ENCODE data around the gene ROBO1. TPM values are rescaled to one million over a fixed set of nuclear protein-coding genes. Genes with fewer than 3 reads are reported as not detected.
A peak's percentile ranks its signal among the peaks of the same experiment; 100 is the strongest.

ROBO1 gene
- total and polyA plus RNA-seq, 2 donors (not counting 1 experiment from before 2014, with no cell fraction given), result 0.27 to 3.2 TPM

DNA sequence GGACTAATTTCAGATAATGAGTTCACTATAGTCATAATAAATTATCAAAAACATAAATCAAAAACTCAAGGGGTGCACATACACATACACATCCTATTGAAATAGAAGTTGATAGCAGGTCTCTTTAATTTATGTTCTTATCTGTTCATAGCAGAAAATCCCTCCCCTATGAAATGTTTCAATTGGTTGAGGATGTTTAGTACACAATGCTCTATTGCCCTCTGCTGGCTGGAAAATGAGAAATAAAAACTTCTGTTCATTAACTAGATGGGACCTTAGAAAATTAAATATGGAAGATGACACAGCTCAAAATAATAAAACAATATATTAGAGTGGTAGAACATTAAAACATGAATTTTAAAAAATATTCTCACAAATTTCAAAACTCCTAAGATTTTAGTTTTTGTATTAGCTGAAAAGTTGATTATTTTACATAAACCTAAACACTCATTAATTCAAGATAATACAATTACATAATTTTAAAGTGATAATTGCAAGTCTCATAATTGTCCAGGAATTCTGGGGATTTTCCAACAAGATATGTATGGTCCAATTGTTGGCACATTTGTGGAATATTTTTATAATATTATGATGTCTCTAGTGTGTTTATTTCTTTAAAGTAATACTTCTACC lies 735.0 kb downstream of the ROBO1 start:
- DNase-seq, result peak; percentile 6
- H4K20me1 ChIP-seq (ENCODE audit: control insufficient read depth, insufficient read depth, low read length, poor library complexity, severe bottlenecking), result no peaks in the 10 kb centered on the region

DNA sequence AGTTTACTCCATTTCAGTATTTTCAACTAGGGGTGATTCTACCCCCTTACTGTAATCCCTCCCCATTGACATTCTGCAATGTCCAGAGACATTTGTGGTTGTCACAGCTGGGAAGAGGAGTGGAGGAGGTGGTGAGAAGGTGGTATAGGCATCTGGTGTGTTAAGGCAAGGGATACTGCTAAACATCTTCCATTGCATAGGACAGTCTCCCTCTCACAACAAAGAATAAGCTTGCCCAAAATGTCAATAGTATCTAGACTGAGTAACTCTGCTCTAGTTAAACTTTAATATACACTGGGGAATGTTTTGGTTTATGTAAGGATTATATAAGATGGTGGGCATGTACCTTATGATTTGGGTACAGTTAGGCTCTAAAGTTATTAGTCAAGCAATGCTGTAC lies 737.6 kb downstream of the ROBO1 start:
- H3K27ac ChIP-seq (ENCODE audit: low read length in 2 of 2), result no peak overlapping the region

More for the DNA sequence above, 735.0 kb downstream of the ROBO1 start:
- no peaks in the 10 kb centered on the region for H3K9me3 ChIP-seq (ENCODE audit: control extremely low read depth in 1 of 3, control insufficient read depth in 2 of 3, insufficient read depth in 1 of 3, low read length in 2 of 3)
- ATAC-seq (ENCODE audit: low read depth), result no peak
- no peak overlapping the region for H3K9ac ChIP-seq (ENCODE audit: low read length)
- H3K4me1 ChIP-seq (ENCODE audit: control insufficient read depth in 2 of 2, insufficient read depth in 2 of 2, low read length in 2 of 2), result no peaks in the 10 kb centered on the region
- no peak overlapping the region for H3K4me3 Mint-ChIP-seq
- POLR2A ChIA-PET, result no interaction called here
- intact Hi-C loops (cut with micrococcal nuclease), result loop anchor here (2.0 kb wide), 1 partner anchor 374 kb away; no protein-coding TSS in a partner anchor
- H3K4me1 Mint-ChIP-seq, result no peaks in the 10 kb centered on the region
- H3K79me2 ChIP-seq (ENCODE audit: control insufficient read depth, insufficient read depth, low read length), result no peaks in the 10 kb centered on the region
- H3K27ac ChIP-seq (ENCODE audit: low read length in 2 of 2), result no peak overlapping the region
- no peaks in the 10 kb centered on the region for H3K27me3 ChIP-seq (replicated peaks in 1 of 4; ENCODE audit: control extremely low read depth in 1 of 4, control insufficient read depth in 3 of 4, insufficient read depth in 4 of 4, low read length in 3 of 4)
- no peaks in the 10 kb centered on the region for H3K9me3 Mint-ChIP-seq (ENCODE audit: insufficient read depth)
- TF ChIP-seq EZH2 (IDR thresholded peaks at IDR 0.05; ENCODE audit: borderline replicate concordance, insufficient read depth, low read depth, low read length, poor library complexity, severe bottlenecking), result no peak
- TF ChIP-seq, protein P1, sequence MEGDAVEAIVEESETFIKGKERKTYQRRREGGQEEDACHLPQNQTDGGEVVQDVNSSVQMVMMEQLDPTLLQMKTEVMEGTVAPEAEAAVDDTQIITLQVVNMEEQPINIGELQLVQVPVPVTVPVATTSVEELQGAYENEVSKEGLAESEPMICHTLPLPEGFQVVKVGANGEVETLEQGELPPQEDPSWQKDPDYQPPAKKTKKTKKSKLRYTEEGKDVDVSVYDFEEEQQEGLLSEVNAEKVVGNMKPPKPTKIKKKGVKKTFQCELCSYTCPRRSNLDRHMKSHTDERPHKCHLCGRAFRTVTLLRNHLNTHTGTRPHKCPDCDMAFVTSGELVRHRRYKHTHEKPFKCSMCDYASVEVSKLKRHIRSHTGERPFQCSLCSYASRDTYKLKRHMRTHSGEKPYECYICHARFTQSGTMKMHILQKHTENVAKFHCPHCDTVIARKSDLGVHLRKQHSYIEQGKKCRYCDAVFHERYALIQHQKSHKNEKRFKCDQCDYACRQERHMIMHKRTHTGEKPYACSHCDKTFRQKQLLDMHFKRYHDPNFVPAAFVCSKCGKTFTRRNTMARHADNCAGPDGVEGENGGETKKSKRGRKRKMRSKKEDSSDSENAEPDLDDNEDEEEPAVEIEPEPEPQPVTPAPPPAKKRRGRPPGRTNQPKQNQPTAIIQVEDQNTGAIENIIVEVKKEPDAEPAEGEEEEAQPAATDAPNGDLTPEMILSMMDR (IDR thresholded peaks at IDR 0.05), result no peak
- no peak overlapping the region for H3K4me2 ChIP-seq (replicated peaks; ENCODE audit: low read depth, low read length, poor library complexity, severe bottlenecking)
- H3K27me3 Mint-ChIP-seq, result no peaks in the 10 kb centered on the region
- no peak overlapping the region for H3K4me3 ChIP-seq (ENCODE audit: control extremely low read depth in 1 of 5, extremely low read depth in 1 of 5, insufficient read depth in 1 of 5, low read depth in 2 of 5, low read length in 4 of 5)
- CTCF ChIA-PET, result no interaction called here
- H2AFZ ChIP-seq (ENCODE audit: insufficient read depth, low read depth, low read length, poor library complexity, severe bottlenecking), result no peak overlapping the region
- H3K27ac Mint-ChIP-seq, result no peak overlapping the region
- no peaks in the 10 kb centered on the region for H3K36me3 ChIP-seq (replicated peaks in 1 of 2; ENCODE audit: control extremely low read depth in 1 of 2, control insufficient read depth in 1 of 2, extremely low read depth in 1 of 2, insufficient read depth in 2 of 2, low read length in 1 of 2)

More for the DNA sequence above, 737.6 kb downstream of the ROBO1 start:
- no peak overlapping the region for H2AFZ ChIP-seq (ENCODE audit: insufficient read depth, low read depth, low read length, poor library complexity, severe bottlenecking)
- ATAC-seq (ENCODE audit: low read depth) (no peak), DNase-seq (no peak)
- Mint-ChIP-seq H3K9me3 (ENCODE audit: insufficient read depth) (no peaks in the 10 kb centered on the region), H3K4me1 (no peaks in the 10 kb centered on the region), H3K27me3 (no peaks in the 10 kb centered on the region), H3K4me3 (no peak overlapping the region), H3K27ac (no peak overlapping the region)
- no peaks in the 10 kb centered on the region for H3K79me2 ChIP-seq (ENCODE audit: control insufficient read depth, insufficient read depth, low read length)
- no peak overlapping the region for H3K4me2 ChIP-seq (replicated peaks; ENCODE audit: low read depth, low read length, poor library complexity, severe bottlenecking)
- TF ChIP-seq EZH2 (IDR thresholded peaks at IDR 0.05; ENCODE audit: borderline replicate concordance, insufficient read depth, low read depth, low read length, poor library complexity, severe bottlenecking), result no peak
- H4K20me1 ChIP-seq (ENCODE audit: control insufficient read depth, insufficient read depth, low read length, poor library complexity, severe bottlenecking), result no peaks in the 10 kb centered on the region
- H3K36me3 ChIP-seq (replicated peaks in 1 of 2; ENCODE audit: control extremely low read depth in 1 of 2, control insufficient read depth in 1 of 2, extremely low read depth in 1 of 2, insufficient read depth in 2 of 2, low read length in 1 of 2), result no peaks in the 10 kb centered on the region
- no peaks in the 10 kb centered on the region for H3K9me3 ChIP-seq (ENCODE audit: control extremely low read depth in 1 of 3, control insufficient read depth in 2 of 3, insufficient read depth in 1 of 3, low read length in 2 of 3)
- no peak overlapping the region for H3K4me3 ChIP-seq (ENCODE audit: control extremely low read depth in 1 of 5, extremely low read depth in 1 of 5, insufficient read depth in 1 of 5, low read depth in 2 of 5, low read length in 4 of 5)
- ChIA-PET CTCF (no interaction called here), POLR2A (no interaction called here)
- intact Hi-C loops (cut with micrococcal nuclease), result no loop called here
- no peaks in the 10 kb centered on the region for H3K4me1 ChIP-seq (ENCODE audit: control insufficient read depth in 2 of 2, insufficient read depth in 2 of 2, low read length in 2 of 2)
- H3K27me3 ChIP-seq (replicated peaks in 1 of 4; ENCODE audit: control extremely low read depth in 1 of 4, control insufficient read depth in 3 of 4, insufficient read depth in 4 of 4, low read length in 3 of 4), result no peaks in the 10 kb centered on the region
- no peak overlapping the region for H3K9ac ChIP-seq (ENCODE audit: low read length)

Measured in B cell (primary cell).